HG03025 (cell line): ENCODE measurements around the gene GNG2.

Experiments used
- ATAC-seq: cut with Tn5 transposase; IDR thresholded peaks from one replicate; pipeline ENCODE4 v1.9.1; 2021; ENCODE audit warnings: mild to moderate bottlenecking, moderate library complexity; ENCODE audit not compliant: unreplicated experiment, low FRiP score

Gene GNG2

GRCh38 chr14:52015411-52016030 lies 155.1 kb downstream of the GNG2 start:
- ATAC-seq, result no peak

- no peak for ATAC-seq
Measured at GRCh38 chr14:52018252-52018651, 157.8 kb downstream of the GNG2 start.

GRCh38 chr14:52018970-52019369 lies 158.6 kb downstream of the GNG2 start:
- ATAC-seq, result no peak
